CD4-positive, alpha-beta T cell (primary cell): ENCODE measurements around the gene METRNL. TPM values are rescaled to one million over a fixed set of nuclear protein-coding genes. Genes with fewer than 3 reads are reported as not detected.

Experiments
- ATAC-seq: fragments of 200-7000 bp; cut with Tn5 transposase; one replicate; pipeline ENCODE4 v1.10.0; 2022; ENCODE audit warnings: mild to moderate bottlenecking; ENCODE audit not compliant: poor library complexity
- CTCF ChIA-PET: fragments of 350-600 bp; sonication (Branson Sonifier 250); formaldehyde crosslinking; loops from one replicate; lab custom pipeline; 2021; ENCODE audit warnings: antibody characterized with exemption, inconsistent platforms; lab: Charles Lee
- POLR2A ChIA-PET: fragments of 350-600 bp; sonication (Branson Sonifier 250); formaldehyde crosslinking; loops from one replicate; lab custom pipeline; 2021; ENCODE audit warnings: antibody characterized with exemption, inconsistent platforms; lab: Charles Lee
- DNase-seq, 14 experiments: peaks; one replicate each; pipeline ENCODE4 v3.0.0-alpha.2; 2013 to 2020; ENCODE audit warnings: mixed read lengths in 2 of 14
- H3K27ac ChIP-seq, 2 donors: one replicate each; pipeline versions ENCODE4 v1.5.1 to v1.7.0; 2013; ENCODE audit warnings: low read length in 2 of 2, low read depth in 1 of 2, mild to moderate bottlenecking in 1 of 2
- H3K27me3 ChIP-seq, 2 experiments: 1 replicate in 1 of 2; 2 replicates in 1 of 2; pipeline versions ENCODE4 v1.6.1 to v1.7.0; 2013; ENCODE audit warnings: low read length in 2 of 2, control low read depth in 1 of 2, mild to moderate bottlenecking in 1 of 2, moderate library complexity in 1 of 2; ENCODE audit not compliant: insufficient read depth in 2 of 2, control insufficient read depth in 1 of 2
- H3K36me3 ChIP-seq: one replicate; pipeline ENCODE4 v1.6.1; 2013; ENCODE audit warnings: low read length, control low read depth; ENCODE audit not compliant: insufficient read depth
- H3K4me1 ChIP-seq: one replicate; pipeline ENCODE4 v1.6.1; 2013; ENCODE audit warnings: low read length, control low read depth; ENCODE audit not compliant: insufficient read depth
- H3K4me3 ChIP-seq: one replicate; pipeline ENCODE4 v1.5.1; 2013; ENCODE audit warnings: mild to moderate bottlenecking, low read length, moderate library complexity
- H3K9me3 ChIP-seq, 2 experiments: 1 replicate in 1 of 2; 2 replicates in 1 of 2; pipeline versions ENCODE4 v1.6.1 to v1.7.0; 2013; ENCODE audit warnings: low read length in 2 of 2, mild to moderate bottlenecking in 2 of 2, control low read depth in 1 of 2, moderate library complexity in 1 of 2; ENCODE audit not compliant: control insufficient read depth in 1 of 2, insufficient read depth in 1 of 2
- H3K27ac Mint-ChIP-seq: one replicate; pipeline ENCODE4 v1.8.0; 2020; ENCODE audit warnings: mixed read lengths
- H3K27me3 Mint-ChIP-seq: one replicate; pipeline ENCODE4 v1.8.0; 2021; ENCODE audit warnings: mixed read lengths
- H3K36me3 Mint-ChIP-seq: one replicate; pipeline ENCODE4 v1.8.0; 2021; ENCODE audit warnings: low read depth, mixed read lengths
- H3K4me1 Mint-ChIP-seq: one replicate; pipeline ENCODE4 v1.8.0; 2021; ENCODE audit warnings: low read depth, mixed read lengths
- H3K4me3 Mint-ChIP-seq: one replicate; pipeline ENCODE4 v1.8.0; 2020; ENCODE audit warnings: mild to moderate bottlenecking, mixed read lengths
- H3K9me3 Mint-ChIP-seq: one replicate; pipeline ENCODE4 v1.8.0; 2020; ENCODE audit warnings: mixed read lengths
- CTCF ChIP-seq: fragments of 200-600 bp; IDR thresholded peaks from one replicate; pipeline ENCODE4 v1.8.0; 2022; ENCODE audit warnings: antibody characterized with exemption, mild to moderate bottlenecking
- intact Hi-C, 2 experiments: fragments of 100-400 bp; cut with DNase I in 1 of 2; cut with micrococcal nuclease in 1 of 2; formaldehyde crosslinking; loops; one replicate each; pipeline versions ENCODE4 v1.15.1 to v1.9.0; 2023 to 2025; cut with DNase I, micrococcal nuclease
- total RNA-seq, 174 experiments: library from RNA in 2 of 174; stranded (reverse) in 2 of 174; gene quantifications; one replicate each; pipeline ENCODE4 v1.2.3 and lab custom pipeline; 2021 to 2026

Gene METRNL
- total RNA-seq, 2 experiments from 2014 or later, result 24.5 to 26.9 TPM

- H3K4me1 Mint-ChIP-seq, result no peaks in the 10 kb centered on the region
- CTCF ChIA-PET, result no interaction called here
- Histone ChIP-seq H3K36me3 (no peaks in the 10 kb centered on the region), H3K4me1 (no peaks in the 10 kb centered on the region), H3K27ac (no peak overlapping the region), H3K4me3 (no peak overlapping the region), H3K27me3 (no peaks in the 10 kb centered on the region), H3K9me3 (no peaks in the 10 kb centered on the region)
- H3K27ac Mint-ChIP-seq, result no peak overlapping the region
- ATAC-seq (no peak), DNase-seq (no peak)
- POLR2A ChIA-PET, result no interaction called here
- H3K4me3 Mint-ChIP-seq, result no peak overlapping the region
- TF ChIP-seq CTCF, result no peak
- no peaks in the 10 kb centered on the region for H3K36me3 Mint-ChIP-seq
- H3K9me3 Mint-ChIP-seq, result no peaks in the 10 kb centered on the region
- H3K27me3 Mint-ChIP-seq, result peaks cover 35% of the 10 kb centered on the region
- intact Hi-C loops, result no loop called here
These were observed 30.6 kb downstream of the METRNL start for GRCh38 chr17:83109793-83110645.

GRCh38 chr17:83110735-83111134, 31.3 kb downstream of the METRNL start:
- ChIA-PET POLR2A (no interaction called here), CTCF (no interaction called here)
- Mint-ChIP-seq H3K9me3 (no peaks in the 10 kb centered on the region), H3K27ac (no peak overlapping the region), H3K27me3 (peaks cover 32% of the 10 kb centered on the region), H3K4me1 (no peaks in the 10 kb centered on the region), H3K36me3 (no peaks in the 10 kb centered on the region), H3K4me3 (no peak overlapping the region)
- Histone ChIP-seq H3K4me1 (no peaks in the 10 kb centered on the region), H3K9me3 (no peaks in the 10 kb centered on the region), H3K27me3 (no peaks in the 10 kb centered on the region), H3K36me3 (no peaks in the 10 kb centered on the region), H3K4me3 (no peak overlapping the region), H3K27ac (no peak overlapping the region)
- ATAC-seq (no peak), DNase-seq (no peak)
- no peak for TF ChIP-seq CTCF
- intact Hi-C loops, result no loop called here

GRCh38 chr17:83111516-83112282, 32.3 kb downstream of the METRNL start:
- no peaks in the 10 kb centered on the region for H3K36me3 ChIP-seq
- Mint-ChIP-seq H3K36me3 (no peaks in the 10 kb centered on the region), H3K4me3 (no peak overlapping the region), H3K9me3 (no peaks in the 10 kb centered on the region), H3K27ac (no peak overlapping the region), H3K27me3 (peaks cover 23% of the 10 kb centered on the region), H3K4me1 (no peaks in the 10 kb centered on the region)
- no peak overlapping the region for H3K27ac ChIP-seq
- no peak for DNase-seq
- H3K9me3 ChIP-seq, result no peaks in the 10 kb centered on the region
- no peak for ATAC-seq
- no peak for TF ChIP-seq CTCF
- no peak overlapping the region for H3K4me3 ChIP-seq
- intact Hi-C loops, result no loop called here
- H3K27me3 ChIP-seq, result peaks cover 0 to 2% of the 10 kb centered on the region in 2 experiments
- no peaks in the 10 kb centered on the region for H3K4me1 ChIP-seq
- POLR2A ChIA-PET, result no interaction called here
- CTCF ChIA-PET, result no interaction called here
